IPS-20b (cell line): ENCODE results near the gene ADAMTSL1.

ENCODE experiments used
- H3K27ac ChIP-seq: one replicate; pipeline ENCODE4 v1.5.1; 2013; ENCODE audit warnings: low read length
- H3K27me3 ChIP-seq: 2 replicates; pipeline ENCODE4 v1.6.1; 2013; ENCODE audit warnings: mild to moderate bottlenecking, low read length, inconsistent platforms; ENCODE audit not compliant: insufficient read depth
- H3K36me3 ChIP-seq: 2 replicates; pipeline ENCODE4 v1.6.1; 2013; ENCODE audit warnings: low read depth, mild to moderate bottlenecking, inconsistent platforms, low read length, moderate library complexity; ENCODE audit not compliant: insufficient read depth
- H3K4me1 ChIP-seq: 2 replicates; pipeline ENCODE4 v1.6.1; 2013; ENCODE audit warnings: mild to moderate bottlenecking, control low read depth, inconsistent platforms, low read length, moderate library complexity; ENCODE audit not compliant: insufficient read depth
- H3K4me3 ChIP-seq: 2 replicates; pipeline ENCODE4 v1.5.1; 2013; ENCODE audit warnings: mild to moderate bottlenecking, low read length, inconsistent platforms
- H3K9ac ChIP-seq: 2 replicates; pipeline ENCODE4 v1.6.1; 2013; ENCODE audit warnings: low read depth, mild to moderate bottlenecking, inconsistent platforms, low read length, moderate library complexity
- H3K9me3 ChIP-seq: 2 replicates; pipeline ENCODE4 v1.6.1; 2013; ENCODE audit warnings: mild to moderate bottlenecking, low read depth, low read length, inconsistent platforms; ENCODE audit not compliant: insufficient read depth

The ADAMTSL1 gene

DNA sequence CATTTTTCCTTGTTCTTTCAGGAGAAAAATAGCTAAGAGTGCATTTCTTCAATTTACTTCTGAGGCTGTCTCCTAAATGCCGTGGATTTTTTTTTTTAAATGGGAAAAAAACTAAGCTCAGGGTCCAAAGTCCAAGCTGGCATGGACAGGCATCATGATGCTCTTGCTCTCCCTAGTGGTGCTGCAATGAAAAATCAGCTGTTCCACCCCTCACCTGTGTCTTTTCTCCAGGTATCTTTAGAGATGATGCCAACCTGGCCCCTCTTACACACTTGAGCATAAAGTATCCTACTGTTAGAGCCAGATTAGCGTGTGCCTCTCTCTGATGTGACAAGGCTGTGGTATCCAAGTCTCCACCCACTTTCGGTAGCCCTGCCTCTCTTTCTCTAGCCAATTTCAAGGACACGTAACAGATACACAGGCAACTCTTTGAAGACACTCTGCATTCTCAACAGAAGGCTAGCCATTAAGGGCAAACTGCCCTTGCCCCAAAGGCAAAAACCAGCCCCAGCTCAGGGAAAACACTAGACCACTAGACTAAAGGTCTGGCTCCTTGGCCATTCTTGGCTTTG, 350.2 kb downstream of the ADAMTSL1 start:
- Histone ChIP-seq H3K4me1 (peaks cover 13% of the 10 kb centered on the region), H3K4me3 (no peak overlapping the region), H3K9ac (no peak overlapping the region), H3K36me3 (no peaks in the 10 kb centered on the region), H3K9me3 (no peaks in the 10 kb centered on the region), H3K27ac (no peak overlapping the region), H3K27me3 (no peaks in the 10 kb centered on the region)

DNA sequence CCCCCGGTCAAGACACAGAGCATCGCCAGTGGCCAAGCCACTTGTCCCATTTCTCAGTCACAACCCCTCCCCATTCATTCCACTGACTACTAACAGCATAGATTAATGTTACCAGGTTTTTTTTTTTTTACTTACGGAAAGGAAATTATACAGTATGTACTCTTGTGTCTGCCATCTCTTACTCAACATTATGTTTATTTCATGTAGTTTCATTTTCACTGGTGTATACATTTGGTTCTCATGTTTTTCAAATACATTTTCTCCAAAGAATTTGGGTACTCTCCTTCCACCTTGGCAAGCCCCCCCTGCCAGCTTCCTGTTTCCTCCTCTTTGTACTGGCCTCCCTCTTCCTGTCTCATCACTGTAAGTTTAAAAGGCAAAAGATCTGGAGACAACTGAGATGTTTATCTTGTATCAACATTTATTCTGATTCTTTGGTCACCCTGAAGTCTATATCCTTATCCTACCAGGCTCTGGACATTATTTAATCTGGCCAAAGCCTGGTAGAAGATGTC, 351.8 kb downstream of the ADAMTSL1 start:
- no peaks in the 10 kb centered on the region for H3K9me3 ChIP-seq
- no peak overlapping the region for H3K27ac ChIP-seq
- no peak overlapping the region for H3K9ac ChIP-seq
- peaks cover 13% of the 10 kb centered on the region for H3K4me1 ChIP-seq
- H3K36me3 ChIP-seq = no peaks in the 10 kb centered on the region
- no peak overlapping the region for H3K4me3 ChIP-seq
- no peaks in the 10 kb centered on the region for H3K27me3 ChIP-seq

- no peaks in the 10 kb centered on the region for H3K27me3 ChIP-seq
- H3K9ac ChIP-seq = no peak overlapping the region
- H3K27ac ChIP-seq = no peak overlapping the region
- H3K4me3 ChIP-seq = no peak overlapping the region
- H3K9me3 ChIP-seq = no peaks in the 10 kb centered on the region
- H3K36me3 ChIP-seq = no peaks in the 10 kb centered on the region
- H3K4me1 ChIP-seq = peaks cover 13% of the 10 kb centered on the region
Observed at GRCh38 chr9:18826248-18826647, 352.3 kb downstream of the ADAMTSL1 start.

GRCh38 chr9:18829066-18829465, 355.1 kb downstream of the ADAMTSL1 start:
- H3K4me1 ChIP-seq = no peaks in the 10 kb centered on the region
- H3K9ac ChIP-seq = no peak overlapping the region

DNA sequence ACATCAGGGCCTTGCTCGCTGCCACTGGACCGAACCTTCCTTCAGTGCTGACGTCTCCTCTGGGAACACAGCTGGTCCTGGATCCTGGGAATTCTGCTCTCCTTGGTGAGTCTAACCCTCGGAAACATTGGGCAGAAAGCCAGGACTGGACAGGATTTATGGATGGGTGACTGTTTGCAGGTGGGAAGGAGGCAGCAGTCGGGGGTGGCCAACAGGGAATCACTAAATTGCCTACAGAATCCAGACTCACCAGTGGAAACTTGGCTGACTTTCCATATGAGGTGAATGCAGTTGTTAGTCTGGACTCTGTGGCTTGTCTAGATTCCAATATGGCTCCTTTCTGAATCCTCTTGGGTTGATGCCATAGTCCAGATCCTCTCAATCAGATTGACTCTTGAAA, 355.9 kb downstream of the ADAMTSL1 start:
- no peaks in the 10 kb centered on the region for H3K27me3 ChIP-seq
- H3K27ac ChIP-seq = no peak overlapping the region
- no peaks in the 10 kb centered on the region for H3K36me3 ChIP-seq
- H3K4me3 ChIP-seq = no peak overlapping the region
- H3K9ac ChIP-seq = no peak overlapping the region
- H3K9me3 ChIP-seq = no peaks in the 10 kb centered on the region
- H3K4me1 ChIP-seq = no peaks in the 10 kb centered on the region

More at GRCh38 chr9:18829066-18829465, 355.1 kb downstream of the ADAMTSL1 start:
- Histone ChIP-seq H3K27me3 (no peaks in the 10 kb centered on the region), H3K27ac (no peak overlapping the region), H3K36me3 (no peaks in the 10 kb centered on the region), H3K9me3 (no peaks in the 10 kb centered on the region), H3K4me3 (no peak overlapping the region)

GRCh38 chr9:18834740-18835361, 360.9 kb downstream of the ADAMTSL1 start:
- H3K4me3 ChIP-seq = no peak overlapping the region
- H3K9me3 ChIP-seq = no peaks in the 10 kb centered on the region
- H3K9ac ChIP-seq = no peak overlapping the region
- H3K36me3 ChIP-seq = no peaks in the 10 kb centered on the region
- no peaks in the 10 kb centered on the region for H3K27me3 ChIP-seq
- no peak overlapping the region for H3K27ac ChIP-seq
- H3K4me1 ChIP-seq = no peaks in the 10 kb centered on the region

GRCh38 chr9:18837402-18837801, 363.4 kb downstream of the ADAMTSL1 start:
- Histone ChIP-seq H3K27me3 (no peaks in the 10 kb centered on the region), H3K9me3 (no peaks in the 10 kb centered on the region), H3K4me3 (no peak overlapping the region), H3K27ac (no peak overlapping the region), H3K9ac (no peak overlapping the region), H3K36me3 (no peaks in the 10 kb centered on the region), H3K4me1 (no peaks in the 10 kb centered on the region)

DNA sequence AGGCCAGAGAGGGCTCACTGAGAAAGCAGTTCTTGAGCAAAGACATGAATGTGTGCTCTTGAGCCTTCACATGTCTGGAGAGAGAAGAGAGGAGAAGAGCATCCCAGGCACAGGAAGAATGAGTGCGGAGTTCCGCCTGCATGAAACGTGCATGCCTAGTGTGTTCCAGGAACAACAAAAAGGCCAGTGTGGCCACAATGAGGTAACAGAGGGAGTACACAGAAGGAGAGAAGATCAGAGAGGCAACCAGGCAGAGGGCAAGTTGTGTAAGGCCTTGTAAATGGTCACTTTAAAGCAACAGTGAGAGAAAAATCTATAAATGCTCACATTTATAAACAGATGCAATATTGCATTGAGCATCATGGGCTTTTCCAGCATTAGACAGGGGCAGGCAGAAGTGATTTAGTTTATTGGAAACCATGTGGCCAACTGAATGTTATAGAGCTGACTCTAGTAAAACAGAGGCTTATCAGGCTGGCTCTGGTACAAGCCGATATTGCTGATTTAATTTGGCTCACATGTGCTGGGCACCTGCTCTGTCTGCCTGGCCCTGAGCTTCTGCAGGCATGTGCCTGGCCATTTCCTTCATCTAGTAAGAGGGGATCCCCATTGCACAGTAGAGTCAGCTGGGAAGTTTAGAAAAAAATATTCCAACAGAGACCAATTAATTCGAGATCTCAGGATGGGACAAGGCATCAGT, 373.8 kb downstream of the ADAMTSL1 start:
- Histone ChIP-seq H3K9me3 (peaks cover 9% of the 10 kb centered on the region), H3K27ac (no peak overlapping the region), H3K36me3 (no peaks in the 10 kb centered on the region), H3K4me1 (no peaks in the 10 kb centered on the region), H3K4me3 (no peak overlapping the region), H3K27me3 (no peaks in the 10 kb centered on the region), H3K9ac (no peak overlapping the region)

- H3K4me3 ChIP-seq = no peak overlapping the region
- H3K4me1 ChIP-seq = no peaks in the 10 kb centered on the region
- no peaks in the 10 kb centered on the region for H3K27me3 ChIP-seq
- H3K9me3 ChIP-seq = peaks cover 9% of the 10 kb centered on the region
- H3K36me3 ChIP-seq = no peaks in the 10 kb centered on the region
- H3K9ac ChIP-seq = no peak overlapping the region
- no peak overlapping the region for H3K27ac ChIP-seq
Observed at GRCh38 chr9:18848657-18849056, 374.7 kb downstream of the ADAMTSL1 start.

GRCh38 chr9:18849270-18849669, 375.3 kb downstream of the ADAMTSL1 start:
- H3K9me3 ChIP-seq = peaks cover 9% of the 10 kb centered on the region
- H3K9ac ChIP-seq = no peak overlapping the region
- no peaks in the 10 kb centered on the region for H3K36me3 ChIP-seq
- H3K27ac ChIP-seq = no peak overlapping the region
- H3K27me3 ChIP-seq = no peaks in the 10 kb centered on the region
- no peak overlapping the region for H3K4me3 ChIP-seq
- H3K4me1 ChIP-seq = no peaks in the 10 kb centered on the region

DNA sequence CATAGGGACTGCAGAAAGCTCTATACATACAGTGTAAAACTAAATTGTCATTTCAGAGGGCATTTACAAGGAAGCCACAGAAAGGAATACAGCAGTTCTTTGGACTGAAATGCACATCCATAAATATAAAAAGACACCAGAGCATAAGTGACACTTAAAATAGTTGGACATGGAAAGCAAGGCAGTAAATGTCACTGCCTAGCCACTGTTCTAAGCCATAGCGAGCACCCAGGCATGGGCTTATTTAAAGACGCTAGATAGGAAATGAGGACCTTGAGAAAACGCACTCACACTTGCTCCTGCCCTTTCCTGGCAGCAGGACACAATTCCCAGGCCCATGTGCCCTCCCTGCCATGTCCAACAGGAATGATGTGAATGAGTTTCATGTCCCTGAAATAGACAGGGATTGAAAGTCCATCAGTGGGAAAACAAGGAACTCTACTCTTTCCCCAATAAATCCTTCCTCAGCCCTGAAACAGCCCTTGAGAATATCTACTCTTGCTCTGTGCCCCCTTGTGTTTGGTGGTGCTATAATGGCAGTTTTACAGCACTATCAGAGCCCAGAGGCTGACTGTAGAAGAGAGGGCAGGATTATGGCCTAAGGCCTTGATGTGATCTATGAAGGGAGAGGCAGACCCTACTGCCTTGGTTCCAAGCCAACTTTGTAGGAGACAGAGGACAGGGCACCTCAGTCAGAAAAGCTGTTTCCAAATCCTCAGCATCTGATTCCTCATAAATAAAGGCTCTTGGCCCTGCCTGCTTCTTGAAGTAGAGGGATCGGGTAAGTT, 376.1 kb downstream of the ADAMTSL1 start:
- Histone ChIP-seq H3K9ac (no peak overlapping the region), H3K36me3 (no peaks in the 10 kb centered on the region), H3K4me1 (no peaks in the 10 kb centered on the region), H3K9me3 (peaks cover 7% of the 10 kb centered on the region), H3K27ac (no peak overlapping the region), H3K27me3 (no peaks in the 10 kb centered on the region), H3K4me3 (no peak overlapping the region)
